SU-DHL-6 (cell line): ENCODE data around the gene NR4A3.

ENCODE experiments used
- EZH2phosphoT487 ChIP-seq: fragments of 200-600 bp; sonication (generic), shearing (Covaris generic); conservative IDR thresholded peaks from 2 replicates; pipeline ENCODE4 v1.6.1; 2018; ENCODE audit warnings: mild to moderate bottlenecking, antibody characterized with exemption, low read length, moderate library complexity, mixed read lengths
- TF ChIP-seq, protein P1 (sequence below): fragments of 200-600 bp; sonication (generic); IDR thresholded peaks from one replicate; pipeline ENCODE4 v1.5.1; 2017; ENCODE audit warnings: antibody characterized with exemption, mild to moderate bottlenecking, low read length, moderate library complexity; ENCODE audit not compliant: insufficient read depth, poor library complexity, severe bottlenecking

DNA sequence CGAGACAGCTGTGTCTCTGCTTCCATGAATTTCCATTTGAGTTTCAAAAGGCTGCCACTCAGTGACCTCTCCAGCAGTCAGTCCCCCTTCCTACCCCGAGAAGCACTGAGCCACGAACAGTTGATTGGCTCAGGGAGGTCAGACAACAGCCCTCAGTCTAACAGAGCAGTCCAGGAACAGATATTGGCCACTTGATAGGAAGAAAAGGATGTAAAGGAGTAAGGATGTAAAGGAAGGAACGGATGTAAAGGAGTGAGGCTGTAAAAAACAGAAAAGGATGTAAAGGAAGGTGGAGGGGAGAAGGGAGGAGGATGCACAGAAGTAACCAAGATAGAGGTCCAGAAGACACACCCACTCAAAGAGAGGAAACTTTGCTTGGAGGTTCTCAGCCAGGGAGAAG is 3.2 kb upstream of the NR4A3 start:
- TF ChIP-seq, protein P1, sequence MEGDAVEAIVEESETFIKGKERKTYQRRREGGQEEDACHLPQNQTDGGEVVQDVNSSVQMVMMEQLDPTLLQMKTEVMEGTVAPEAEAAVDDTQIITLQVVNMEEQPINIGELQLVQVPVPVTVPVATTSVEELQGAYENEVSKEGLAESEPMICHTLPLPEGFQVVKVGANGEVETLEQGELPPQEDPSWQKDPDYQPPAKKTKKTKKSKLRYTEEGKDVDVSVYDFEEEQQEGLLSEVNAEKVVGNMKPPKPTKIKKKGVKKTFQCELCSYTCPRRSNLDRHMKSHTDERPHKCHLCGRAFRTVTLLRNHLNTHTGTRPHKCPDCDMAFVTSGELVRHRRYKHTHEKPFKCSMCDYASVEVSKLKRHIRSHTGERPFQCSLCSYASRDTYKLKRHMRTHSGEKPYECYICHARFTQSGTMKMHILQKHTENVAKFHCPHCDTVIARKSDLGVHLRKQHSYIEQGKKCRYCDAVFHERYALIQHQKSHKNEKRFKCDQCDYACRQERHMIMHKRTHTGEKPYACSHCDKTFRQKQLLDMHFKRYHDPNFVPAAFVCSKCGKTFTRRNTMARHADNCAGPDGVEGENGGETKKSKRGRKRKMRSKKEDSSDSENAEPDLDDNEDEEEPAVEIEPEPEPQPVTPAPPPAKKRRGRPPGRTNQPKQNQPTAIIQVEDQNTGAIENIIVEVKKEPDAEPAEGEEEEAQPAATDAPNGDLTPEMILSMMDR: no peak
- TF ChIP-seq EZH2phosphoT487: no peak
